Stimulated activated CD4-positive, alpha-beta T cell treated with anti-CD3 and anti-CD28 coated beads, Interleukin-1b, Interleukin-23, amount 100 ng/mL, for 4 hours (primary cell): ENCODE measurements around the gene STAT6.
"Not testable (repeated sequence)": the region's sequence is repeated elsewhere in the genome, so short reads cannot be mapped to it uniquely, and the experiment has no call there.

Experiments
- DNase-seq, 2 donors: peaks; one replicate each; pipeline ENCODE4 v3.0.0-alpha.2; 2020; ENCODE audit warnings: low read depth in 2 of 2

STAT6 gene

DNA sequence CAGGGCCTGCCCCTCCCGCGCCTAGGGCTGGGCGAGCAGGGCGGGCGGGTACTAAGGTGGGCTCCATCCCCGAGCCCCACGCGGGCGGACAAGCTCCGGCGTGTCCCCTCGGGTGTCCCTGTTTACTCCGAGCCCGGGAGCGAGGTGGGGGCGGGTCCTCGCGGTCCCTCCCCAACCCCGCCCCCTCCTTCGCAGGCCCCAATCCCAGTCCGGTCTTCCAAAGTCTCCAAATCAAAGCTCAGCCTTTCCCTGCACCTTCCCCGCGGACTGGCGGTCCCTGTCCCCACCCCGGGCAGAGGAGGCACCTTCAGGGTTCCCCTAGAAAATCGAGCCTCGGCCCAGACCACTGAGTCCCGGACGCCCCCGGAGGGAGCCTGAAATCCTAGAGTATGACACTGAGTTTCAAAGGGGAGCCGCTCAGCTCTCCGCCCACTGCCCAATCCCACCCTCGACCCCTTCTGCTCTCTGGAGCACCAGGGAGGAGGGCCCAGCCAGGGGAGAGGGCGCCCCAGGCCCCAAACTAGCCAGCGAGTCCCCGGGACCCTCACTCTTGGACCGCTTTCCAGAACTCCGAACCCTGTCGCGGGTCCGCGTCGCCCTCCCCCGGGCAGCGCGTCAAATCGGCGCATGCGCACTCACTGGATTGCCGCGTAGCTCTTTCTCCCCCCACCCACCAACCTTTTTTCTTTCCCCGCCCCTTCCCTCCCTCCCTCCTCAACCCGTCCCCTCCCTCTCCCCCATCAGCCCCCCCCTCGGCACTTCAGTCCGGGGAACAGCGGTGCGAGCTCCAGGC is 16.8 kb upstream of the STAT6 start, which contains the start of gene LRP1:
TSS of gene LRP1 (plus strand) at position 758 of the 793 bp plus-strand sequence. CDS start 482 bp downstream, outside the sequence.
- DNase-seq, result peak; percentile 70 to 79

DNA sequence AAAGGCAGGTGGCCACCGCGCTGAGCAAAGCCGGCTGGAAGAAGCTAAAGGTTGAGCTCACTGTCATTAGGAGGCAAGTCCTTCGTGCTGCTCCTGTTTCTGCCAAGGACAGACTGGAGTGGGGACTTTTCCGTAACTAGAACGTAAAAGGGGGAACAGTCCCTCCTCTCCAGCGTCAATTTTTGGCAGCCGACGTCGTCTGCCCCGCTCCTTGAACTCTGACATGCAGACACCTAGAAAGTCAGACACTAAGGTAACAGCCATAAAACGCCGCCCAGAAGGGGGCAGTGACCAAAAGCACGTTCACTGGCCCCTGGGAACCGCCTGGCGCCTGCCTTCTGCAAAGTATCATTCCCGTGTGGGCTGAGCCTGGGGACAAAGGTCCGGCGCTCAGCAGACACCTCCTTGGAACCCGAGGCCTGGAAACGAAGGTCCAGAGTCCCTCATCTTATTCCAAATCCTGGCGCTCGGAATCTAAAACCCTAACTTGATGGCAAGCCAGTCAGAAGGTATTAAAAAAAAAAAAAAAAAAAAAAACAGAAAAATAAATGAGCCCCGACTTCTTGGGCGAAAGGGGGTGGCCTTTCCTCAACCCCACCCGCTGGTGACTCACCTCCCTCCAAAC is 16.1 kb upstream of the STAT6 start:
- peak; percentile 27 to 57 for DNase-seq

DNA sequence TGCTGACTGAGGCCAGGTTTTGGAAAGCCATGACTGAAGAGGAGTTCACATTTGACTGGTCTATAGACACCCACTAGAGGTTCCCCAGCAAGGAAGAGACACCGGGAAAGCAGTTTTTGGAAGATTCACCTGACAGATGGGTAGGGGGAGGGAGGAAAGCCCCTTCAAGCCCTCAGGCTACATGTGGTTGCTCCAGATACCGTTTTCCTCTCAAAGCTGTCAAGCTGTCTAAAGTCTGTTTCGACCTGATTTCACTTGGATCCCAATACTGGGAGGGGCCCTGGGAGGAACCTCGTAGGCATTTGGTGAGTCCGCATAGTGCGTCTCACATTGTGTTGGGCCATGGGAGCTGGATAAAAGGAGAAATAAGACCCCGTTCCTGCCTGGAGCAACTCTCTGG is 15.4 kb upstream of the STAT6 start:
- no peak for DNase-seq

DNA sequence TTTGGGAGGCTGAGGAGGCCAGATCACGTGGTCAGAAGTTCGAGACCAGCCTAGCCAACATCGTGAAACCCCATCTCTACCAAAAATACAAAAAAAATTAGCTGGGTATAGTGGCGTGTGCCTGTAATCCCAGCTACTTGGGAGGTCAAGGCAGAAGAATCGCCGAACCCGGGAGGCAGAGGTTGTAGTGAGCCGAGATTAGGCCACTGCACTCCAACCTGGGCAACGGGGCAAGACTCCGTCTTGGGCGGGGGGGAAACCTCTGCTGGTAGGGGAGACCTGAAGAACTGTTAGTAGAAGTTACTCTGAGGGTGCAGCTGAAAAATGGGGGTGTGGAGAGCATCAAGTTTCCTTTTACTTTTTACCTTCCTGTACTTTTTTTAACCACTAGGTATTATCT is 14.9 kb upstream of the STAT6 start:
- no peak for DNase-seq

DNA sequence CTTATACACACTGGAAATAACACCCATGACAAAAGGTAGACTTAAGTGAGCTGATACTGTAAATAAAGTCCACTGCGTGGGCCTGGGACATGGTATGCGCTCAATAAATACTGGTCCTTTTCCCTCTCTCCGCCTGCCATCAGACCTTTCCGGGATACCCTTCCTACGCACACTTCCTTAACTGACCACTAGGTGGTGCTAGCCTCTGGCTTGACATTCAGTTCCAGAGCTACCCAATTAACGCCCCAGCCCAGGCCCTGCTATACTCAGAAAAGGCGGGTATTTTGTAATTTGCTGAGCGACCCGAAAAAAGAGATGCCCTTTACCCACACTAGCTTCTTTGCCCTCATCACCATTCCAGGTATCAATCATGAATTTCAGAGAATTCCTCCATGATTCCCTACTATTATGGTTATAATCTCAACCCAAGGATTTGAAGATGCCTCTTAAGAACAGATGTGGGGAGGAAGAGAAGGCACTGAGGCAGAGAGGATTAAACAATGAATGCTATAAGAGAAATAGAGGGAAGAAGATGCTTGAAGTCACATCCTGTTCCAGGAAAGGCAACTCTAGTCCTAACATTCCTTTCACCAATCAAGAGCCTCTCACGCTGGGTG is 13.2 kb upstream of the STAT6 start:
- peak; percentile 46 to 77 for DNase-seq

DNA sequence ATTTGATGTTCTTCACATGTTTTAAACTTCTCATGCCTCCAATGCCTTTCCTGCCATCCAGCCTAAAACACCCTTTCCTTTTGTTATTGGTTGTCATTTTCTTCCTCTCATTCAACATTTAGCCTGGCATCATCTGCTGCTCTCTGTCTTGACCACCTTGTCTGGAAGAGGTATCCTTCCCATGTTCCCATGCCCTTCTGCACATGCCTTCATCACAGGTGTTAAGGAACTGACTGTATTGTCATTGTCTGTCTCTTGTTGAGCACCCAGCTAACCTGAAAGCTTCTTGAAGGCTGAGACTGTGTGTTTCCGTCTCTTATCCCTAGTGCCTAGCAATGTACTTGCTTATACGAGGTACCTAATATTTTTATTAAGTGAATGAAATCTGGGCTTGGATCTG is 12.7 kb upstream of the STAT6 start:
- no peak for DNase-seq

DNA sequence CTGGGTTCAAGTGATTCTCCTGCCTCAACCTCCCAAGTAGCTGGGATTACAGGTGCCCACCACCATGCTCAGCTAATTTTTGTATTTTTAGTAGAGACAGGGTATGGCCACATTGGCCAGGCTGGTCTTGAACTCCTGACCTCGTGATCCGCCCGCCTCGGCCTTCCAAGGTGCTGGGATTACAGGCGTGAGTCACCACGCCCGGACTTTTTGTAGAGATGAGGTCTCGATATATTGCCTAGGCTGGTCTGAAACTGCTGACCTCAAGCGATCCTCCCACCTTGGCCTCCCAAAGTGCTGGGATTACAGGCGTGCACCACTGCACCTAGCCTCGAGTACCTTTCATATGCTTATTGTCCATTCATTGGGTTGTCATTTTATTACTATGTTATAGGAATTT is 9.6 kb upstream of the STAT6 start:
- DNase-seq, result not testable (repeated sequence)

DNA sequence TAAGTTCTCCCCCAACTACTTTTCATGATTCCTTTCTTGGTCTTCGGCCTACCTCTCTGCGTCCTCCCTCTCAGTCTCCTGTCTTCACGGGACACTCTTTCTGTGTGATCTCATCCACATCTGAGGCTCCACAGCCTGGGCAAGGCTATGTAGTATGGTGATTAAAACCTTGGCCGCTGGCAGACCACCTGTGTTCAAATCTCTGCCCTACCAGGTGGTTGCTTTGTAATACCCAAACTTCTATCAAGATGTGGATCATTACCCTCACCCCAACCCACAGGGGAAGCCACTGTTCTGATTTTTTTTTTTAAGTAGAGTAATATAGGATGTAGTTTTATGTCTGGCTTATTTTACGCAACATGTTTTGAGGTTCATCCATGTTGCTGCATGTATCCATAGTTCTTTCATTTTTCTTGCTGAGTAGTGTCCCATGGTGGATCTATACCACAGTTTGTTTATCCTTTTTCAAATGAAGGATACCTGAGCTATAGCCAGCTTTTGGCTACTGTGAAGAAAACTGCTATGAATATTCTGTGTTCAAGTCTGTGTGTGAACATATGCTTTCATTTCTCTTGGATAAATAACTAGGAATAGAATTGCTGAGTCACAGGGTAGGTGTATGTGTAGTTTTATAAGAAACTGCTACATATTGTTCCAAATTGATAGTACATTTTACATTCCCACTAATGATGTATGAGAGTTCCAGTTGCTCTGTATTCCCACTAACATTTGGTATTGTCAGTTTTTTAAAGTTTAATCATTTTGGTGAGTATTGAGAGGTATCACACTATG is 8.3 kb upstream of the STAT6 start:
- DNase-seq, result no peak

DNA sequence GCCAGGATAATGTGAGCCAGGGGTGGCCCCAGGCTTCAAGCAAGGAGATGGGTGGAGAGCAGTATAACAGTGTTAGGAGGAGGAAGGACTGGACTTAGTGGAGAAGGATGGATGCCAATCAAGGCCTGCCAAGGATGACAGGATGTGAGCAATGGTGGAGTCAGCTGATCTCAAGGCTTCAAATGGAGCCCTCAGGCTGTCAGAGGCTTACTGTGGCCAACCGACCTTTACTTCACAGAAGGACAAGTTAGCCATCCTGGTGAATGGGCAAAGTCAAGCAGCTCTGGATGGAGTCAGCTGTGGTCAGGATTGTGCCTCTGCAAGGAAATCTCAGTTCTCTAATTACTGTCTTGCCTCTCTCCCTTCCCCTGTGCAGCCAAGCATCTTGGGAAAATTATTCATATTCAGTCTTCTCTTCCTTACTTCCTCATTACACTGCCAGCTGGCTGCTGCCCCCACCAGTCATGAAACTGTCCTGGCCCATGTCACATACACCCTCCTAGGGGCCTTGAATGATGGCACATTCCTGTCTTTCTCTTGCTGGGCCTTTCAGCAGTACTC is 7.6 kb upstream of the STAT6 start:
- DNase-seq, result no peak

DNA sequence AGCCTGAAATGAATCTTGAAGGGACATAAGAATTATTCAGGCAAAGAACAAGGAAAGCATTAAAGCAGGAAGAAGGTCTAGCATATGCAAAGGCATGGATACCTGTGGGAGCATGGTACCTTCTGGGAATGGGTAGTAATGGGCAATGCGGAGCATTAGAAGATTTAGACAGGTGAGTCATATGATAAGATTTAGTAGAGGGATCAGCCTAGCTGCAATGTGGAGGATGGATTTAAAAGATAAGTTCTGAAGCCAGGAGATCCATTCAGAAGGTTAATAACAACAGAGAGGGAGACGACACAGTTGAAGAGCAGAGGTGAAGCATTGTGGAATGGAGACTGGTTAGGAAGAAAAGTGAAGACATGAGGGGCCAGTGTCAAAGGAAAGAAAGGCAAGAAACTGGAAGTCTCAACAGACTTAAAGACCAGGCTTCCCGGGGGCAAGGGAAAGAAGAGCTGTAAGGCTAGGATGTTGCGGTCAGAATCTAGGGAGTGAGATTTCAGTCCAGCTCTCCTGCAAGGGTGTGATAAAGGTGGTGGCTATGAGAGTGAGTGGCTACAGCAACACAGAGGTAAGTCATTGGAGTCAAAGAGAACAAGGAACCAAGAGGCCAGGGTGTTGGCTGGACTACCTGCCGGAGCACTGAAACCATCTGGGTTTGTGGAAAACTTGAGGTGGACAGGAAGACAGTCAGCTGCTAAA is 5.6 kb upstream of the STAT6 start:
- DNase-seq, result no peak

DNA sequence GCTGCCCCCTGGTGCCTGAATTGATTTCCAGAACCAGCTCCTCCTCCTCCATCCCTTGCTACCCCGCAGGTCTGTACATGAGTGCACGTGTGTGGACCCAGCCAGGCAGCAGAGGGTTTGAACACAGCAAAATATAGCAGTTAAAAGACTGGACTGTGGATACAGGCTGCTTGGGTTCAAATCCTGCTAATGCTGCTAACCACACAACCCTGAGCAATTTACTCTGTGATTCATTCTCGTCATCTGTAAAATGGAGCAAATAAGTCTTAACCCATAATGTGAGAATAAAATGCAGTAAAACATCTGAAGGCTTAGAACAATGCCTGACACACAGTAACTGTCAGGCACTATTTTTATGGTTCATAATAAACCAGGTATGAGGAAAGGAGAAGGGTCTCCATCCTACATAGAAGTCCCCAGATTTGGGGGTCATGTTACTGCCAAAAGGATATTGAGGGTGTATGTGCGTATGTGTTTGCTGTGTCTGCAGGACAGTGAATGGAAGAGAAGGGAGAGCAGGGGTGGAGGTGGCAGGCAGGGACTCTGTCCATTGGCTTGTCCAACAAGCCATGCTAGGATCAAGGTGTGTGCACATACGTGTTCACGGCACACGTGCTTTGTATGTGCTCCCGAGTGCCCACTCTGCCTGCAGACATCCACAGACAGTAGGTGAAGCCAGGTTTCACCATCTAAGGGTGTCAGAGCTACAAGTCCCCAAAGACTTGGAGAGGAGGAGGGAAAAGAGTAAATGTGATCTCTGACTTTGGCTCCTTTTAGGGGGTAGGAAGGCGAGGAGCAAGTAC is 1.5 kb upstream of the STAT6 start:
- DNase-seq, result peak in 1 of 2 donors; percentile 74

DNA sequence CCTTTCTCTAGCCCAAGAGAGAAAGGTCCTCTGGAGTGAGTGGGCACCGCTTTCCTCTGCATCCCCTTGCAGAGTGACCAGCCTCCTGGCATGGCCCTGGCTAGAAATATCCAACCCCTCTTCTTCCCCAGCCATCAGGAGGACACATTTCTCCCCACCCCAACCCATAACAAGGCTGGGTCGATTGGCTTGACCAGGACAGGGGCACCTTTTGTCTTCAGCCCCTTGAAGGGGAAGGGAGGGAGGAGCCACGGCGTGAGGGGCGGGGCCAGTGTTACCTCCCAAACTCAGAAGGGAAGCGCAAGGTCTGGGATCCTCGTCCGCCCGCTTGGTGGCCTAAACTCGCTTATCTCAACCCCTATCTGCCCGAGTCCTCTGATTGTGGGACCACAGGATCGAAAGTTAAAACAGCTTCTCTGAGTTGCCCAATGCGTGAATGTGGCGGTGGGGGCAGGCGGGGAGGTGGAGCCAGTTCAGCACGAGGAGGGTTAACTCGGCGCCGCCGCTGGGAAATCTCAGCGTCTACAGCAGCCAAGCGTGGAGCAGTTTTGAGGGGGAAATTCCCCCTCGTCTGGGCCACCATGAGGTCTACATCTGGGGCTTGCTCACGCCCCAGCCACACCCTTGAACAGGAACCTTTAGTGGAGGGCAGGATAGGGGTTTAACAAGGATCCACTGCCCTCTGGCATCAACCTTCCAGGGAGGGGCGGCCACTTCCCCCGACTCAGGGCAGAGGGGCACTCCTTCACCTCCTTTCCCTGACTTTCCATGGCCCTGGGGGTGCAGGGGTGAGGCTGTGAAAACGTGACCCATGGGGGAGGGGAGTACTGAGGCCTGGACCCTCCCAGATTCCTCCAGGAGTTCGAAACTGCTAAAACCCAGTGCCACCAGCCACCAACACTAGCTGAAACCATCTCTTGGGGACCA is 795 bp downstream of the STAT6 start:
- DNase-seq, result peak; percentile 66 to 70

DNA sequence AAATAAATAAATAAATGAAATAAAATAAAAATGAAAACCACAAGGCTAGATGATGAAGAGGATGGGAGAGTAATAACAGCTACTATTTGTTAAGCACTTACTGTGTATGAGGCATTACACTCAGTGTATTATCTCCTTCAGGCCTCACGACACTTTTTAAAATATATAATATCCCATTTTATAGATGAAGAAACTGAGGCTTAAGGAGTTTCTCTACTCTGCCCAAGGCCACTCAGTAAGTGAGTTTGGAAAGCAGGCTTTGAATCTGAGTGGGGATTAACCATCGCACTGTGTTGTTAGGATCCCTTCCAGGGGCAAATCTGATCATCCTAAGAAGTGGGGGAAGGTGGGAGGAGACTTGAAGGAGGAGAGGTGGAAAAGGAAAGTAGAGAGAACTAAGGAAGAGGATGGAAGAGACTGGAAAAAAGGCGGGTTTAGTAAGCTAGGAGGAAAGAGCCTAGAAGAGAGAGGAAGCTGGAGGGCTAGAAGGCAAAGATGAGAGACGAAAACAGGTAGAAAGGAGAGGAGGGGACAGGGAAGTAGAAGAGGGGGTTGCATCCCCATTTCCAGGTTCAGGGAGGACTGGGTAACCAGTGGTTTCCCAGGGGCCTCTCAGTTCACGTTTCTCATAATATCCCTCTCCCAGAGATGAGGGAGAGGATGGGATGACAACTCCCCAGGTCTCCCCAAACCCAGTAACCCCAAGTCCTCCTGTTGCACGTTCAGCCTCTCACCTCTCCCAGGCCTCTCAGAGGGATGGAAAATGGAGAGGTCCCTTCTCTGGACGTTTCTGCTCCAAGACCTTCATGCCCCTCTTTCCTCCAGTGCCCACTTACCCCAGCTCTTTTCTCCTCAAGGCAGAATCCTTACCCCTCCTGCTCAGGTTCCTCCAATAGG is 1.7 kb downstream of the STAT6 start:
- no peak for DNase-seq

DNA sequence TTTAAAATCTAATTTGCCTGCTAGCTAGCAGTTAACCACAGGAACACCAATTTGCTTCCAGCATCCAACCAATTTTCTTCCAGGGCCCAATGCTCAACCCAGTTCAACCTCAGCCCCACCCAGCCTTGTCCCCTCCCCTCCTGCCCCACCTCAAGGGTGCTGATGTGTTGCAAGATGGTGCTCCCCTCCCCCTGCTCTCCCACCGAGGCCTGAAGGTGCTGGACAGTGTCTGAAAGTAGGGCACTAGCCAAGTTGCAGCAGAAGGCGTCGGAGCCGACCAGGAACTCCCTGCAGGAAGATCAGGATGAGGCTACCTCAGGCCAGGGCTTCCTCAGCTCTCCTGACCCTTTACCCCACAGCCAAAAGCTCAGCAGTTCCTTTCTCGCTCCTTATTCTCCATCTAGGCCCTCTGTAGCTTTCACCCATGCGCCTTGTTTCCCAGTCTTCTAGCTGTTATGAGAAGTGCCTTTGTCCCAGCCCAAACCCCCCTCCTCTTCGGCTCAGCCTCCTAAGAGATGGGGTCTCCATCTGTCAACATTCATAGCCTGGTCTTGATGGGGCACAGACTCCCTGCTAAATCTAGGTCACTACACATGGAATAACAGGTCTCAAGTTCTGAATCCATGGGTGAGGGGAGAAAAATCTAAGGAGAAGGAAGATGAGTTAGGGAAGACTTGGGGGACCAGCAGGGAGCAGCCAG is 3.6 kb downstream of the STAT6 start:
- DNase-seq, result no peak

DNA sequence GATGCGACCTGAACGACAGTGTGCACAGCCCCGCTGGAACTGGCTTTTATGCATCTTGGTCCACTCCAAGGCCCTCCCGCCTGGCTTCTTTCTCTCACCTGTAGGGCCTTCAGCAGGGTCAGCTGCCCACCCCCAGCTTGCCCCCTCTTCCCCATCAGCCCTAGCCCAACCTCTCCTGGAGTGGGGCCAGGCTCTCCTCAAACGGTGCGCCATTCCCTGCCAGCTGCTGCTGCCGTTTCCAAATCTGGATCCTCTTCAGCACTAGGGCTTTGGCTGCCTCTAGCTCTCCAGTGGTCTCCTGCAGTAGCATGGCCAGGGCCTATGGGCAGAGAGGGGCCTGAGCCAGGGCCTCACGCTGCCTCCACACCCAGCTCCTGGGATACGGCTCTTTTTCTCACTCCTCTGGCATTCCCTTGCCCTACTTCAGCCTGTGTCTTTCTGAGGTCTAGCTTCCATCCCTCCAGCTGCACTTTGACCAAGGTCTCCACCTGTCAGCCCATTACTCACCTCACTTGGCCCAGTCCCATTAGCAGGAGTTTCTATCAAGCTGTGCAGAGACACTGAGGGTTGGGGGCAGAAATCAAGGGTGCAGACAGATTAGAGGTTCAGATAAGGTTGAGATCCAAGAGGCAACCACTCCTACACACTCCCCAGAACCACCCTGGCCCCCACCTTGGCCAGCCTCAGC is 5.0 kb downstream of the STAT6 start:
- DNase-seq, result no peak

DNA sequence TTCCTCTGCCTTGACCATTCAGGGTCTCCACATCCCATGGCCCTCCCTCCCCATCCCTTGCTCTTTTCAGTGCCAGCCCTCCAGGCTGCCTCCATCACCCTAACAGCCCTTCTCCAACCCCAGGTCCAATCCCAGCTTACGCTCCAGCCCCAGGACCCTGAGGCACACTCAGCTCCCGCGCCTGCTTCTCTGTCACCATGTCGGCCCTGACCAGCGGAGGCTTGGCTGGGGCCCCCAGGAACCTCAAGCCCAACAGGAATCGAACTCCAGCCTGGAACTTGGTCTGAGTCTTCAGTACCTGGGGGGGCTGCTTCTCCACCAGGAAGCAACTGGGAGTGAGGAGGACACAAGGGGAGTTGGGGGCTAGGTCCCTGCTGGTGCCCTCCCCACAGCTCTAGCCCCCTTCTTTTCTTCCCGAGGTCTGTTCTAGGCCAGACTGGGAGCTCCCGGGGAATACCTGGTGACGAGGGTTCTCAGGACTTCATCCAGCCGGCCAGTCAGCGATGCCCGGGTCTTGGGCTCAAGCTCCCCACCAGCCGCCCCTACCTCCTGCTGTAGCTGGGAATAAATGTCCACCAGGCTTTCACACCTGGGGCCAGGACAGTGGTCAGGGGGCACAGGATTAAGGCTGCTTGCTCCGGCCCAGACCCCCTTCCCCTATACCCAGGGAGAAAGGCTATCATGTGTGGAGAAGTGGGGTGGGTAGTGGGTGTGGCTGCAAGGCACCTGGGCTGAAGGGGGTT is 6.0 kb downstream of the STAT6 start:
- DNase-seq, result no peak
